ENCODE results near the gene SCYGR7.
"Not testable (repeated sequence)": the region's sequence is repeated elsewhere in the genome, so short reads cannot be mapped to it uniquely, and the experiment has no call there.

DNA sequence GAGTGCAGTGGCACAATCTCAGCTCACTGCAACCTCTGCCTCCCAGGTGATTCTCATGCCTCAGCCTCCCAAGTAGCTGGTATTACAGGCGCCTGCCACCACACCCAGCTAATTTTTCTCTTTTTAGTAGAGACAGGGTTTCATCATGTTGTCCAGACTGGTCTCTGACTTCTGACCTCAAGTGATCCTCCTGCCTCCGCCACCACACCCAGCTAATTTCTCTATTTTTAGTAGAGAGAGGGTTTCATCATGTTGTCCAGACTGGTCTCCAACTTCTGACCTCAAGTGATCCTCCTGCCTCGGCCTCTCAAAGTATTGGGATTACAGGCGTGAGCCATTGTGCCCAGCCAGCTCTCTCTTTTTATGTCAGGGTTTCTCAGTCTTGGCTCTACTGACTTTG lies 28.1 kb downstream of the SCYGR7 start:
- not testable (repeated sequence) for TF ChIP-seq CTCF, POLR2A (IDR thresholded peaks at IDR 0.05)
